Stimulated activated CD4-positive, alpha-beta T cell treated with anti-CD3 and anti-CD28 coated beads, Interleukin-2, amount 100 ng/mL, for 48 hours (primary cell): ENCODE measurements around the gene SULT2B1.

Experiments
- DNase-seq, 2 donors: peaks; one replicate each; pipeline ENCODE4 v3.0.0-alpha.2; 2020

Gene SULT2B1

GRCh38 chr19:48636859-48637448, 85.0 kb downstream of the SULT2B1 start, which contains the start of gene DBP:
DBP (minus strand) TSS chr19:48637379; CDS start chr19:48636994, 385 bp downstream.
- no peak for DNase-seq

- peak; percentile 94 to 95 for DNase-seq
Observed at GRCh38 chr19:48637449-48637947, 85.5 kb downstream of the SULT2B1 start.

GRCh38 chr19:48637948-48638830, 86.2 kb downstream of the SULT2B1 start:
- DNase-seq = peak; percentile 51 to 61

GRCh38 chr19:48638831-48639381, 86.9 kb downstream of the SULT2B1 start:
- no peak for DNase-seq

GRCh38 chr19:48639483-48640375, 87.8 kb downstream of the SULT2B1 start:
- DNase-seq = no peak

- DNase-seq = no peak
Observed at GRCh38 chr19:48641850-48642249, 89.9 kb downstream of the SULT2B1 start.

GRCh38 chr19:48642862-48643261, 90.9 kb downstream of the SULT2B1 start:
- DNase-seq = no peak

- DNase-seq = no peak
Observed at GRCh38 chr19:48644355-48644754, 92.4 kb downstream of the SULT2B1 start.

- DNase-seq = peak; percentile 64 to 69
Observed at GRCh38 chr19:48644839-48645619, 93.1 kb downstream of the SULT2B1 start.

GRCh38 chr19:48645620-48646000, 93.6 kb downstream of the SULT2B1 start:
- DNase-seq = no peak

- DNase-seq = peak; percentile 86 to 87
Observed at GRCh38 chr19:48646001-48646721, 94.2 kb downstream of the SULT2B1 start, which contains the start of gene CA11. CA11 (minus strand) TSS chr19:48646187; CDS start chr19:48645632, 555 bp downstream.

GRCh38 chr19:48646722-48647216, 94.8 kb downstream of the SULT2B1 start:
- DNase-seq = no peak

- no peak for DNase-seq
Observed at GRCh38 chr19:48648134-48648533, 96.2 kb downstream of the SULT2B1 start.
